Small intestine (tissue), 7 donors: ENCODE results near the gene COL23A1. TPM values are rescaled to one million over a fixed set of nuclear protein-coding genes. Genes with fewer than 3 reads are reported as not detected.

Experiments
- DNase-seq, 2 donors: peaks; one replicate each; pipeline versions ENCODE4 v3.0.0 to v3.0.0-alpha.2; 2013
- FAIRE-seq: peaks from 2 replicates; lab custom pipeline; 2012; peaks lifted over from hg19 to GRCh38; lab: Jason Lieb, UNC
- H3K27ac ChIP-seq, 3 donors: one replicate each; pipeline ENCODE4 v1.5.1; 2013; ENCODE audit warnings: low read length in 2 of 3, mild to moderate bottlenecking in 2 of 3, control low read depth in 1 of 3, inconsistent platforms in 1 of 3, low read depth in 1 of 3, moderate library complexity in 1 of 3
- H3K27me3 ChIP-seq, 3 donors: one replicate each; pipeline ENCODE4 v1.6.1; 2013; ENCODE audit warnings: low read length in 3 of 3, inconsistent platforms in 1 of 3; ENCODE audit not compliant: control insufficient read depth in 3 of 3, insufficient read depth in 3 of 3
- H3K36me3 ChIP-seq, 3 donors: one replicate each; pipeline ENCODE4 v1.6.1; 2013; ENCODE audit warnings: low read length in 3 of 3, inconsistent platforms in 1 of 3, low read depth in 1 of 3, mild to moderate bottlenecking in 1 of 3, moderate library complexity in 1 of 3; ENCODE audit not compliant: control insufficient read depth in 3 of 3, insufficient read depth in 2 of 3
- H3K4me1 ChIP-seq, 3 donors: one replicate each; pipeline ENCODE4 v1.6.1; 2013; ENCODE audit warnings: low read length in 2 of 3, inconsistent platforms in 1 of 3, low read depth in 1 of 3, mild to moderate bottlenecking in 1 of 3, moderate library complexity in 1 of 3; ENCODE audit not compliant: control insufficient read depth in 3 of 3, insufficient read depth in 2 of 3
- H3K4me3 ChIP-seq, 3 donors: one replicate each; pipeline ENCODE4 v1.5.1; 2013; ENCODE audit warnings: low read length in 3 of 3, control low read depth in 1 of 3, inconsistent platforms in 1 of 3, low read depth in 1 of 3, mild to moderate bottlenecking in 1 of 3, moderate library complexity in 1 of 3
- H3K9me3 ChIP-seq, 2 donors: one replicate each; pipeline ENCODE4 v1.6.1; 2013; ENCODE audit warnings: low read depth in 1 of 2, low read length in 1 of 2; ENCODE audit not compliant: control insufficient read depth in 2 of 2, insufficient read depth in 1 of 2
- WGBS, 3 donors: extraction: QIAGEN DNeasy Blood & Tissue Kit; methylation state at CpG; one replicate each; pipeline ENCODE4 v1.1.7; 2013; 5-methylcytosine and 5-hydroxymethylcytosine counted together
- polyA plus RNA-seq, 4 donors: library from polyadenylated mRNA; stranded (reverse) in 3 of 4; unstranded in 1 of 4; fragments of 200-250 nt in 3 of 4; fragments of 120-200 nt in 1 of 4; gene quantifications; one replicate each; pipeline versions ENCODE4 v1.2.1 to v1.2.3, GENCODE V29; 2013
- donor health status: healthy with polysubstance abuse.
- donor health status: control.
- donor health status: control.
- donor health status: Bipolar disorder and iron deficiency.
- donor health status: healthy.

The COL23A1 gene
- polyA plus RNA-seq, 4 donors: 1.4 to 3.2 (median 1.6) TPM; not detected in 1

GRCh38 chr5:178193251-178193809 is 396.9 kb downstream of the COL23A1 start:
- 50 to 61% (median 60%) methylated on average over 8 of the region's 8 CpGs for WGBS, 3 donors
- FAIRE-seq: no peak

GRCh38 chr5:178192787-178193186 is 397.4 kb downstream of the COL23A1 start:
- 88 to 93% (median 91%) methylated on average over 7 of the region's 7 CpGs for WGBS, 3 donors
- no peaks in the 10 kb centered on the region for H3K36me3 ChIP-seq
- no peak overlapping the region for H3K4me3 ChIP-seq
- FAIRE-seq (no peak), DNase-seq (no peak)
- H3K27ac ChIP-seq: no peak overlapping the region
- H3K27me3 ChIP-seq: peaks cover 0 to 5% (median 0%) of the 10 kb centered on the region in 3 donors
- H3K9me3 ChIP-seq: peaks cover 0 to 6% of the 10 kb centered on the region in 2 donors
- no peaks in the 10 kb centered on the region for H3K4me1 ChIP-seq

More at GRCh38 chr5:178193251-178193809, 396.9 kb downstream of the COL23A1 start:
- no peak for DNase-seq
- Histone ChIP-seq H3K4me3 (no peak overlapping the region), H3K9me3 (peaks cover 0 to 6% of the 10 kb centered on the region in 2 donors), H3K27me3 (peaks cover 0 to 5% (median 0%) of the 10 kb centered on the region in 3 donors), H3K4me1 (no peaks in the 10 kb centered on the region), H3K27ac (no peak overlapping the region), H3K36me3 (no peaks in the 10 kb centered on the region)

DNA sequence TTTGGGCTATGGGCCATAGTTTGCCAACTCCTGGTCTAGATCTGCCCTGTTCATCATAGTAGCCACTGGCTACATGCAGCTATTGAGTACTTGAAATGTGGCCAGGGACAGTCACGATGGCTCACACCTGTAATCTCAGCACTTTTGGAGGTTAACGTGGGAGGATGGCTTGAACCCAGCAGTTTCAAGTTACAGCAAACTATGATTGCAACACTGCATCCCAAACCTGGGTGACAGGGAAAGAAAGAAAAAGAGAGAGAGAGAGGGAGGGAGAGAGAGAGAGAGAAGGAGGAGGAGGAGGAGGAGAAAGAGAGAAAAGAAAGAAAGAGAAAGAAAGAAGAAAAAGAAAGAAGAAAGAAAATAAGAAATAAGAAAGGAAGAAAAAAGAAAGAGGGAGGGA is 397.9 kb downstream of the COL23A1 start:
- Histone ChIP-seq H3K27me3 (peaks cover 0 to 5% (median 0%) of the 10 kb centered on the region in 3 donors), H3K9me3 (peaks cover 0 to 6% of the 10 kb centered on the region in 2 donors), H3K36me3 (no peaks in the 10 kb centered on the region), H3K27ac (no peak overlapping the region), H3K4me3 (no peak overlapping the region), H3K4me1 (no peaks in the 10 kb centered on the region)
- no peak for DNase-seq
- WGBS, 3 donors: 66 to 77% (median 70%) methylated on average over 2 of the region's 2 CpGs
- no peak for FAIRE-seq

- peaks cover 0 to 6% of the 10 kb centered on the region in 2 donors for H3K9me3 ChIP-seq
- H3K4me1 ChIP-seq: no peaks in the 10 kb centered on the region
- no peak for DNase-seq
- H3K36me3 ChIP-seq: no peaks in the 10 kb centered on the region
- WGBS, 3 donors: 79 to 87% (median 83%) methylated on average over 4 of the region's 4 CpGs
- FAIRE-seq: no peak
- no peak overlapping the region for H3K4me3 ChIP-seq
- peaks cover 0 to 5% (median 0%) of the 10 kb centered on the region in 3 donors for H3K27me3 ChIP-seq
- no peak overlapping the region for H3K27ac ChIP-seq
Observed at GRCh38 chr5:178191661-178192060, 398.5 kb downstream of the COL23A1 start.

DNA sequence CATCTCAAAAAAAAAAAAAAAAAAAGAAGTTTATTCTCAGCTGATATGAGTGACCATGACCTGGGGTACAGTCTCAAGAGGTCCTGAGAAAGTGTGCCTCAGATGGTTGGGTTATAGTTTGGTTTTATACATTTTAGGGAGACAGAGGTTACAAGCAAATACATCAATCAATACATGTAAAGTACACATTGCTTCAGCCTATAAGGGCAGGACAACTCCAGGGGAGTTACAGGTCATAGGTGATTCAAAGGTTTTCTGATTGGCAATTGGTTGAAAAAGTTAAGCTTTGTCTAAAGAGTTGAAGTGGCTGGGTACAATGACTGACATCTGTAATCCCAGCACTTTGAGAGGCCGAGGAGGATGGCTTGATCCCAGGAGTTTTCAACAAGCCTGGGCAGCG is 400.8 kb downstream of the COL23A1 start:
- WGBS, 3 donors: 36 to 66% (median 47%) methylated on average over 2 of the region's 2 CpGs
- peaks cover 0 to 5% (median 0%) of the 10 kb centered on the region in 3 donors for H3K27me3 ChIP-seq
- H3K27ac ChIP-seq: no peak overlapping the region
- H3K36me3 ChIP-seq: no peaks in the 10 kb centered on the region
- FAIRE-seq (no peak), DNase-seq (no peak)
- no peaks in the 10 kb centered on the region for H3K4me1 ChIP-seq
- peaks cover 0 to 6% of the 10 kb centered on the region in 2 donors for H3K9me3 ChIP-seq
- H3K4me3 ChIP-seq: no peak overlapping the region

Other genes with a start within 250 kb of the COL23A1 start
- 10 to 100 TPM in 3 of 4 donors, 1 to 10 TPM in 1; 8.2 to 41.3 (median 21.5) TPM for gene CLK4, start 36.7 kb upstream of the COL23A1 start, polyA plus RNA-seq
- 10 to 100 TPM in 1 of 4 donors, 1 to 10 TPM in 3; 5.2 to 11.2 (median 8.4) TPM for gene ZNF354A, start 140.3 kb upstream of the COL23A1 start, polyA plus RNA-seq